LNCaP clone FGC (cell line): Measurements from ENCODE around the gene GABPA.

Experiments
- DNase-seq: peaks from one replicate; pipeline ENCODE4 v3.0.0-alpha.2; 2011; ENCODE audit warnings: low read depth
- H3K4me3 ChIP-seq: 2 replicates; pipeline ENCODE4 v1.5.1; 2011; ENCODE audit warnings: mild to moderate bottlenecking, low read depth, low read length, control low read depth
- CTCF ChIP-seq: IDR thresholded peaks from 2 replicates; pipeline ENCODE4 v1.5.1; 2012; ENCODE audit warnings: mild to moderate bottlenecking; ENCODE audit not compliant: control insufficient read depth, insufficient read depth; ENCODE audit errors: extremely low read depth

GABPA gene

GRCh38 chr21:25722631-25723030, 12.1 kb upstream of the GABPA start:
- no peak overlapping the region for H3K4me3 ChIP-seq
- TF ChIP-seq CTCF = no peak
- DNase-seq = no peak

- DNase-seq = no peak
Observed at GRCh38 chr21:25732091-25732760, 2.5 kb upstream of the GABPA start.

GRCh38 chr21:25733859-25734653, 716 bp upstream of the GABPA start:
- no peak for DNase-seq
- H3K4me3 ChIP-seq = peak overlapping the region; percentile 79
- TF ChIP-seq CTCF = no peak

More at GRCh38 chr21:25732091-25732760, 2.5 kb upstream of the GABPA start:
- H3K4me3 ChIP-seq = no peak overlapping the region
- no peak for TF ChIP-seq CTCF

GRCh38 chr21:25734654-25734903, 193 bp upstream of the GABPA start:
- DNase-seq = no peak
- peak overlapping the region; percentile 79 for H3K4me3 ChIP-seq
- TF ChIP-seq CTCF = no peak

- no peak for DNase-seq
- H3K4me3 ChIP-seq = peak overlapping the region; percentile 79
- no peak for TF ChIP-seq CTCF
Observed at GRCh38 chr21:25735646-25736597, 1.1 kb downstream of the GABPA start.

- H3K4me3 ChIP-seq = peak overlapping the region; percentile 79; the same call in 1 of the 2 replicates
- DNase-seq = no peak
- TF ChIP-seq CTCF = no peak
Observed at GRCh38 chr21:25737421-25737820, 2.6 kb downstream of the GABPA start.
